ENCODE results near the gene ADRA2B.
"Not testable (repeated sequence)": the region's sequence is repeated elsewhere in the genome, so short reads cannot be mapped to it uniquely, and the experiment has no call there.

Gene ADRA2B

DNA sequence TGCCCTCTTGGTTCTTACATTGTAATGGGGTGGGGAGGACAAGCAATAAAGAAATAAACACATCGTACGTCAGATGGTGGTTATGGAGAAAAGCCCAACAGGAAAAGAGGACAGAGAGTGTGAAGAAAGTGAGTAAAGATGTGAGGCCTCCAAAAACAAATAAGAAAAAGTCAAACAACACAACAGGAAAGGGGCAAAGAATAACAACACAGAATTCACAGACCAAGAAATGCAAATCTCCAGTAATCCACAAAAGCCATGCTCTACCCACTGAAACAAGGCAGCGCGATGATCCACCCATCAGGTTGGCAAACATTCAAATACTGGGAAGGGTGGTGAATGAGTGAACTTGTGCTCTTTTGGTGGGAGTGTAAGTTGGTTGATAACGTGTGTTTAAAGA is 45.5 kb upstream of the ADRA2B start:
- Histone ChIP-seq H3K36me3 (ENCODE audit: control insufficient read depth, insufficient read depth, low read length) (no peaks in the 10 kb centered on the region), H3K4me3 (ENCODE audit: low read depth, low read length) (no peak overlapping the region), H3K4me2 (ENCODE audit: low read length) (no peak overlapping the region), H3K27ac (no peak overlapping the region), H3K9me3 (ENCODE audit: control insufficient read depth, low read length) (no peaks in the 10 kb centered on the region), H2AFZ (no peak overlapping the region), H3K79me2 (no peaks in the 10 kb centered on the region), H3K27me3 (ENCODE audit: control insufficient read depth, insufficient read depth, low read length) (no peaks in the 10 kb centered on the region), H3K9ac (no peak overlapping the region), H3K4me1 (no peaks in the 10 kb centered on the region)
- no peak for TF ChIP-seq CTCF (IDR thresholded peaks at IDR 0.05)

DNA sequence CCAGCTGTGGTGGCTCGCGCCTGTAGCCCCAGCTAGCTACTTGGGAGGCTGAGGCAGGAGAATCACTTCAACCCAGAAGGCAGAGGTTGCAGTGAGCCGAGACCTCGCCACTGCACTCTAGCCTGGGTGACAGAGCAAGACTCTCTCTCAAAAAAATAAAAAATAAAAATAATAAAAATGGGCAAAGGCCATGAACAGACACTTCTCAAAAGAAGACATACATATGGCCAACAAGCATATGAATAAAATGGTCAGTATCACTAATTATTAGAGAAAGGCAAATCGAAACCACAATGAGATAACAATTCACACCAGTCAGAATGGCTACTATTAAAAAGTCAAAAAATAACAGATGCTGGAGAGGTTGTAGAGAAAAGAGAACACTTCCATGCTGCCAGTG is 44.0 kb upstream of the ADRA2B start:
- not testable (repeated sequence) for H2AFZ ChIP-seq; H3K4me2 ChIP-seq (ENCODE audit: low read length); H3K4me1 ChIP-seq; H3K9ac ChIP-seq; H3K9me3 ChIP-seq (ENCODE audit: control insufficient read depth, low read length); H3K4me3 ChIP-seq (ENCODE audit: low read depth, low read length); H3K27ac ChIP-seq; H3K36me3 ChIP-seq (ENCODE audit: control insufficient read depth, insufficient read depth, low read length); H3K27me3 ChIP-seq (ENCODE audit: control insufficient read depth, insufficient read depth, low read length); H3K79me2 ChIP-seq

DNA sequence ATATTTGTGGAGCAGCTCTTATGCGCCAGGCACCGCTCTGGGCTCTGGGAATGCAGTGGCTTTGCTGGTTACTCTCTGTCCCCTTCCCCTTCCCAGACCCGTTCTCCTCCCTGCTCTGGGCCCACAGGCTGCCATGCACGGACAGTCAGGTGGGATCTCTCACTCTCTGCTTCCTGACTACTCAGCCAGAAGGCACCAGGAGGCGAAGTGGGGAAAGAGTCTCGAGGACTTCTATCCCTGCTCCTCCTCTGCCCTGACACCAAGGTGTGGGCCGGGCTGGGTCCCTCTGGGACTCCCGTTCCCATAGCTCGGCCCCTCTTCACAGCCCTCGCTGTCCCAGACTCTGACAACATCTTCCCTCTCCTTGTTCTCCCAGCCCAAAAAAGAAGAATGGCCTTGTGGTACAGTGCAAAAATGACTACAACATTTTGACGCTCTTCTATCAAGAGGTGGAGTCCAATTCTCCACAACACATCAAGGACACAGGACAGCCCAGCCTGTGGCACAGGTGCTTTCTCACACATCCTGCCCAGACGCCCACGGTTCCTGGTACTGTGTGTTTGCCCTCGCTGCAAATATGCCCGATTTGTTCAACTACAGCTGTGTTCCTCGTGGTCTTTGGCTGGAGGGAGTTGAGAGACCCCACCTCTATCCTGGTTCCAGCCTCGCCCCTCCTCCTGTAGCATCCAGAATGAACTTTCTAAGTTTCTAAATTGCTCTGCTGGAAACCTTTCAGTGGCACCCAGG is 42.9 kb upstream of the ADRA2B start:
- no peak overlapping the region for H3K4me3 ChIP-seq (ENCODE audit: low read depth, low read length)
- H2AFZ ChIP-seq, result no peak overlapping the region
- H3K4me2 ChIP-seq (ENCODE audit: low read length), result no peak overlapping the region
- H3K9ac ChIP-seq, result no peak overlapping the region
- no peaks in the 10 kb centered on the region for H3K27me3 ChIP-seq (ENCODE audit: control insufficient read depth, insufficient read depth, low read length)
- TF ChIP-seq CTCF (IDR thresholded peaks at IDR 0.05), result no peak
- no peaks in the 10 kb centered on the region for H3K4me1 ChIP-seq
- H3K9me3 ChIP-seq (ENCODE audit: control insufficient read depth, low read length), result no peaks in the 10 kb centered on the region
- no peak overlapping the region for H3K27ac ChIP-seq
- no peaks in the 10 kb centered on the region for H3K36me3 ChIP-seq (ENCODE audit: control insufficient read depth, insufficient read depth, low read length)
- H3K79me2 ChIP-seq, result no peaks in the 10 kb centered on the region

- Histone ChIP-seq H2AFZ (no peak overlapping the region), H3K4me1 (no peaks in the 10 kb centered on the region), H3K27ac (no peak overlapping the region), H3K9ac (no peak overlapping the region), H3K4me2 (ENCODE audit: low read length) (no peak overlapping the region), H3K4me3 (ENCODE audit: low read depth, low read length) (no peak overlapping the region), H3K36me3 (ENCODE audit: control insufficient read depth, insufficient read depth, low read length) (no peaks in the 10 kb centered on the region), H3K27me3 (ENCODE audit: control insufficient read depth, insufficient read depth, low read length) (no peaks in the 10 kb centered on the region), H3K9me3 (ENCODE audit: control insufficient read depth, low read length) (no peaks in the 10 kb centered on the region), H3K79me2 (no peaks in the 10 kb centered on the region)
- no peak for TF ChIP-seq CTCF (IDR thresholded peaks at IDR 0.05)
Measured at GRCh38 chr2:96158554-96158940, 42.2 kb upstream of the ADRA2B start.

DNA sequence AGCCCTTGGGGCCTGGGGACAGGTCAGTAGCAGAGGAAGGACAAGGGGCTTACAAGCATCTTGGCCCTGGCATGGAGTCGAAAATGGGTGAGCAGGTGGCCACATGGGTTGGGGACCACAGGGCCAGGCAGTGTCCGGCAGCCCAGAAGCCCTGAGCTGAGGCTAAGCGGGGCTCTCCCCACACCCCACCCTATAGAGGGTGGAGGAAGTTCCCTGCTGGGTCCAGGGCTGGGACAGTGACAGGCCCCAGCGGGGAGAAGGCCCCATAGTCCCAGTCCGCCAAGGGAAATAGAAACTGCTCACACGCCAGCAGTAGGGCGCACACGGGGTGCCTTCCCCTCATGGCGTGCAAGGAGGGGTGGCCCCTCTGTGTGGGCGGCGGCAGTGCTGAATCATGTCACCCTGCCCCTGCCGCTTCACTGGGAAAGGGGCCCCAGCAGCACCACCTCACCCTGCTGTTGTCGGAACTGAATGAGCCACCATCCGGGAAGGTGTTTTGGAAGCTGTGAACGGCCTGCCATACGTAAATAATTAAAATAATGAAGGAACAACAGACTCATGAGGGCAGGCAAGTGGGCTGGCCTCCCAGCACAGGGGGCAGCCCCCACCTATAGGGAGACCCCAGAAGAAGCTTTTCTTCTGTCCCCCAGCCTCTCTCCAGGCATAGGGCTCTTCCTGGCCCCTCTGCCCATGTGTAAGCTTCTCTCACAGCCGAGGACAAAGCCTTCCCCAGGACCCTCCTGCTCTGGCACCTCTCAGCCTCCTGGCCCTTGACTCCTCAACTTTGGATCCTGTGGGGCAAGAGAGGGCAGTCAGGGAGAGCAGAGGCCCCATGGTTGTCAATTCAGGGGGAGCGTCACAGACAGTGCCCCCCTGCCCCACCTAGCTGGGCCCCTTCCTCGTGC is 41.5 kb upstream of the ADRA2B start:
- Histone ChIP-seq H3K9ac (no peak overlapping the region), H3K4me2 (ENCODE audit: low read length) (no peak overlapping the region), H3K4me3 (ENCODE audit: low read depth, low read length) (no peak overlapping the region), H3K79me2 (no peaks in the 10 kb centered on the region), H3K4me1 (no peaks in the 10 kb centered on the region), H3K27ac (no peak overlapping the region), H3K9me3 (ENCODE audit: control insufficient read depth, low read length) (no peaks in the 10 kb centered on the region), H3K36me3 (ENCODE audit: control insufficient read depth, insufficient read depth, low read length) (no peaks in the 10 kb centered on the region), H2AFZ (no peak overlapping the region), H3K27me3 (ENCODE audit: control insufficient read depth, insufficient read depth, low read length) (no peaks in the 10 kb centered on the region)
- no peak for TF ChIP-seq CTCF (IDR thresholded peaks at IDR 0.05)
